Activated naive CD8-positive, alpha-beta T cell treated with anti-CD3 and anti-CD28 coated beads, Interleukin-2, amount 10 ng/mL, durations not matched to agents 7 days and 5 days (primary cell): Measurements from ENCODE around the gene CERKL. TPM values are rescaled to one million over a fixed set of nuclear protein-coding genes. Genes with fewer than 3 reads are reported as not detected.

Source experiments
- ATAC-seq: fragments of 150-1000 bp; cut with Tn5 transposase; one replicate; pipeline ENCODE4 v1.10.0; 2021; ENCODE audit warnings: low read depth, moderate library complexity
- POLR2A ChIA-PET: fragments of 350-600 bp; sonication (Branson Sonifier 250); formaldehyde crosslinking; loops from one replicate; lab custom pipeline; 2021; ENCODE audit warnings: antibody characterized with exemption; lab: Charles Lee
- DNase-seq: peaks from one replicate; pipeline ENCODE4 v3.0.0; 2021
- H3K27ac Mint-ChIP-seq: one replicate; pipeline ENCODE4 v1.8.0; 2022; ENCODE audit warnings: mild to moderate bottlenecking, mixed read lengths
- H3K27me3 Mint-ChIP-seq: one replicate; pipeline ENCODE4 v1.8.0; 2022; ENCODE audit warnings: mild to moderate bottlenecking, moderate library complexity, mixed read lengths
- H3K36me3 Mint-ChIP-seq: one replicate; pipeline ENCODE4 v1.8.0; 2021; ENCODE audit warnings: mild to moderate bottlenecking, mixed read lengths
- H3K4me1 Mint-ChIP-seq: one replicate; pipeline ENCODE4 v1.8.0; 2021; ENCODE audit warnings: mixed read lengths
- H3K4me3 Mint-ChIP-seq: one replicate; pipeline ENCODE4 v1.8.0; 2022; ENCODE audit warnings: mild to moderate bottlenecking, moderate library complexity, mixed read lengths
- H3K9me3 Mint-ChIP-seq: one replicate; pipeline ENCODE4 v1.8.0; 2021; ENCODE audit warnings: mixed read lengths
- total RNA-seq, 2 experiments: library from RNA; stranded (reverse); gene quantifications; one replicate each; pipeline ENCODE4 v1.2.3, GENCODE V29; 2021

CERKL gene
- total RNA-seq, 2 experiments from 2014 or later: not detected

GRCh38 chr2:181628590-181629585 is 28.0 kb downstream of the CERKL start:
- peaks cover 5% of the 10 kb centered on the region for H3K4me1 Mint-ChIP-seq
- no peaks in the 10 kb centered on the region for H3K9me3 Mint-ChIP-seq
- POLR2A ChIA-PET: no interaction called here
- H3K36me3 Mint-ChIP-seq: no peaks in the 10 kb centered on the region
- H3K27ac Mint-ChIP-seq: no peak overlapping the region
- ATAC-seq (no peak), DNase-seq (no peak)
- peaks cover 23% of the 10 kb centered on the region for H3K27me3 Mint-ChIP-seq
- H3K4me3 Mint-ChIP-seq: no peak overlapping the region

DNA sequence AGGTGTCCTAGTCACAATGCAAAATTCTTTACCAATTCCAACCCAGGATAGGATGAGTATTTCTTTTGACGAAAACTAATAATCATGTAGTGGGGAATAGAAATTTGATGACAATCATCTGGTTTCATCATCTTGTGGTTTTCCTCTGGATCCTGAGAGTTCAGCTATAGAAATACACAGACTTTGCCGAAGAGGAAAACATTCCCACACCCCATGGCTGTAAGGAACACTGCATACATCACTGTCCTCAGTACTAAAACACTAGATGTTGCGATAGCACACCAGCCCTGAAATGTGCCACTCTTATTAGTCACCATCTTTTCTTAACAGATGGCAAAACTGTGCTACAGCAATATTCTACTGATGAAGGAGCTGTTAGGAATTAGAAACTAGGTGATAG is 29.4 kb downstream of the CERKL start:
- Mint-ChIP-seq H3K36me3 (no peaks in the 10 kb centered on the region), H3K27ac (no peak overlapping the region), H3K4me3 (no peak overlapping the region), H3K9me3 (no peaks in the 10 kb centered on the region), H3K4me1 (no peaks in the 10 kb centered on the region), H3K27me3 (peaks cover 25% of the 10 kb centered on the region)
- POLR2A ChIA-PET: no interaction called here
- DNase-seq: no peak
- ATAC-seq: no peak

DNA sequence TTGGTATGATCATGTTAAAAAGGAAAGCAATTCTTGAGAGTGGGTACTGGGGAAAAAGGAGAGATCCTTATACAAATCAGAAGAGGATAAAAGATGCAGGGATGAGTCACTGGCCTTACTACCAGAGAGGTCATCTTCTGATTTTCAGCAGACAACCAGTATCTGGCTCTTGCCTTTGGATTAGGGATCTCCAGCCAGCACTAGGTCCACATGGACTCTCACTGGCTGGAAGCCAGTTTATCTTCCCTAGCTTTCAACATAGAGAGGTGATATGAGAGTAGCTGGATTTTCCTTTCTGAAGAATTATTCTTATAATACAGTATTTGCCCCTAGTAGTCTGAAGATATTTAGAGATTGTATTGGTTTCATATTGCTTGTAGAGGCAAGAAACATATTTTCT is 30.2 kb downstream of the CERKL start:
- ATAC-seq: no peak
- H3K27me3 Mint-ChIP-seq: peaks cover 26% of the 10 kb centered on the region
- no peak for DNase-seq
- H3K36me3 Mint-ChIP-seq: no peaks in the 10 kb centered on the region
- no peaks in the 10 kb centered on the region for H3K9me3 Mint-ChIP-seq
- H3K27ac Mint-ChIP-seq: no peak overlapping the region
- no peaks in the 10 kb centered on the region for H3K4me1 Mint-ChIP-seq
- POLR2A ChIA-PET: no interaction called here
- no peak overlapping the region for H3K4me3 Mint-ChIP-seq

- no peak overlapping the region for H3K4me3 Mint-ChIP-seq
- POLR2A ChIA-PET: no interaction called here
- no peaks in the 10 kb centered on the region for H3K36me3 Mint-ChIP-seq
Measured at GRCh38 chr2:181623159-181623558, 33.7 kb downstream of the CERKL start.

GRCh38 chr2:181621779-181622490 is 35.0 kb downstream of the CERKL start:
- H3K27ac Mint-ChIP-seq: no peak overlapping the region
- no peaks in the 10 kb centered on the region for H3K36me3 Mint-ChIP-seq
- POLR2A ChIA-PET: no interaction called here
- H3K4me3 Mint-ChIP-seq: no peak overlapping the region
- H3K27me3 Mint-ChIP-seq: peaks cover 17% of the 10 kb centered on the region
- no peaks in the 10 kb centered on the region for H3K9me3 Mint-ChIP-seq
- peaks cover 3% of the 10 kb centered on the region for H3K4me1 Mint-ChIP-seq
- ATAC-seq: no peak
- no peak for DNase-seq

More at GRCh38 chr2:181623159-181623558, 33.7 kb downstream of the CERKL start:
- H3K4me1 Mint-ChIP-seq: peaks cover 3% of the 10 kb centered on the region
- ATAC-seq (no peak), DNase-seq (no peak)
- H3K9me3 Mint-ChIP-seq: no peaks in the 10 kb centered on the region
- no peak overlapping the region for H3K27ac Mint-ChIP-seq
- H3K27me3 Mint-ChIP-seq: peaks cover 23% of the 10 kb centered on the region

DNA sequence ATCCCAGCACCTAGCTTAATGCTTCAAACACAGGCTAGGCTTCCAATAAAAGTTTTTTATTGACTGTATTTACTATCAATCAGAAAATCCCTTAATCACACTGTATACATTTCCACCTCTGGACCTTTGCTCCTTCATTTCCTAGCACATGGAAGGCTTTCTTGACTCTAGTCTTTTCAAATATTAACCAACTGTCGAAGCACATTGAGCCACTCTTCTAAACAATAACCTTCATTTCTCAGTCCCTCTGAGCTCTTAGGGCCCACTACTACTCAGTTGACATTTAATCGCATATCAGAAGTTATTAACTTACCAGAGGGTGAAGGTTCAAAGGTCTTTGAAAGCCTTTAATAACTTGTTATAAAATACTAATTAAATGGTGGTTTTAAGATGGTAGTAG is 37.4 kb downstream of the CERKL start:
- no peak for ATAC-seq
- POLR2A ChIA-PET: no interaction called here
- no peaks in the 10 kb centered on the region for H3K36me3 Mint-ChIP-seq

DNA sequence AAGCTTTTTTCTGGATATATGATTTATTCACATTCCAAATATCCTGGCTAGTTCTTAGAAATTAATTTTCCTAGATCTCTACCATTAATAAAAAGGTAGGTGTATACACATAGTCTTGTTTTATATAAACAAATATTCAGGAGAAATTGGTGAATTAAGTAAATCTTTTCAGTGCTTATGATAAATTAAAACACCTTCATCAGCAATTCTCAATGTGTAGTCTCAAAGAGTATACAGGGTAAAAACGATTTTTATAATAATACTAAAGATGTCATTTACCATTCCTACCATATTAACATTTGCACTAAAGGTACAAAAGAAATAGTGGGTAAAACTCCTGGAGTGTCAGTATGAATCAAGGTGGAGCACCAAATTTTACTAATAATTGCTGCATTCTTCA is 40.2 kb downstream of the CERKL start:
- POLR2A ChIA-PET: no interaction called here
- H3K27me3 Mint-ChIP-seq: peaks cover 3% of the 10 kb centered on the region
- no peak overlapping the region for H3K27ac Mint-ChIP-seq
- no peaks in the 10 kb centered on the region for H3K9me3 Mint-ChIP-seq
- H3K4me3 Mint-ChIP-seq: no peak overlapping the region
- DNase-seq (no peak), ATAC-seq (no peak)
- H3K36me3 Mint-ChIP-seq: no peaks in the 10 kb centered on the region
- peaks cover 5% of the 10 kb centered on the region for H3K4me1 Mint-ChIP-seq

More for the DNA sequence above, 37.4 kb downstream of the CERKL start:
- H3K27ac Mint-ChIP-seq: no peak overlapping the region
- H3K4me3 Mint-ChIP-seq: no peak overlapping the region
- peaks cover 12% of the 10 kb centered on the region for H3K27me3 Mint-ChIP-seq
- H3K9me3 Mint-ChIP-seq: no peaks in the 10 kb centered on the region
- H3K4me1 Mint-ChIP-seq: peaks cover 3% of the 10 kb centered on the region
- DNase-seq: no peak

GRCh38 chr2:181614874-181615638 is 41.8 kb downstream of the CERKL start:
- DNase-seq: no peak
- ATAC-seq: no peak
- Mint-ChIP-seq H3K4me3 (no peak overlapping the region), H3K27me3 (peaks cover 3% of the 10 kb centered on the region), H3K27ac (no peak overlapping the region), H3K9me3 (no peaks in the 10 kb centered on the region), H3K36me3 (no peaks in the 10 kb centered on the region), H3K4me1 (peaks cover 3% of the 10 kb centered on the region)
- POLR2A ChIA-PET: no interaction called here

DNA sequence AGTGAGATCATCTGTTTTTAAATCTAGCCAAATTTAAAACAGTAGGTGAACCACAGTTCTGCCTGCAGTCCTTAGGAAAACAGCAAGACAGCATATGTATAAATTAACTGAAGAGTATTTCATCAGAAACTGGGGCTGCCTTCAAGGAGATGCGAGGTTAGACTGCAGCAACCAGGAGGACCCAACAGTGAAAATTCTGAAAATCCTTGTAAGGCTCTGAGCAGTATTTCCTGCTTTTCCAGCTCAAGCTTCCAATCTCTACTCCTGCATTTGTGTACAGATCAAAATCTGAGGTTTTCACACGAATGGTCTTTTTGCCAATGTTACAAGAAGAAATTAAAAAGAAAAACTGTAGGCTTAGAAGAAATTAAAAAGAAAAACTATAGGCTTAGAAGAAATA is 43.7 kb downstream of the CERKL start:
- H3K4me1 Mint-ChIP-seq: peaks cover 6% of the 10 kb centered on the region
- ATAC-seq: no peak
- no peak overlapping the region for H3K4me3 Mint-ChIP-seq
- no peaks in the 10 kb centered on the region for H3K9me3 Mint-ChIP-seq
- no peak overlapping the region for H3K27ac Mint-ChIP-seq
- POLR2A ChIA-PET: no interaction called here
- DNase-seq: no peak
- peaks cover 3% of the 10 kb centered on the region for H3K27me3 Mint-ChIP-seq
- H3K36me3 Mint-ChIP-seq: peaks cover 2% of the 10 kb centered on the region

GRCh38 chr2:181607629-181608590 is 49.0 kb downstream of the CERKL start:
- Mint-ChIP-seq H3K27me3 (no peaks in the 10 kb centered on the region), H3K9me3 (peaks cover 5% of the 10 kb centered on the region), H3K36me3 (peaks cover 8% of the 10 kb centered on the region), H3K4me1 (peaks cover 18% of the 10 kb centered on the region), H3K4me3 (peak overlapping the region; percentile 62), H3K27ac (peak overlapping the region; percentile 85)
- POLR2A ChIA-PET: no interaction called here
- DNase-seq (no peak), ATAC-seq (peak; percentile 52)

DNA sequence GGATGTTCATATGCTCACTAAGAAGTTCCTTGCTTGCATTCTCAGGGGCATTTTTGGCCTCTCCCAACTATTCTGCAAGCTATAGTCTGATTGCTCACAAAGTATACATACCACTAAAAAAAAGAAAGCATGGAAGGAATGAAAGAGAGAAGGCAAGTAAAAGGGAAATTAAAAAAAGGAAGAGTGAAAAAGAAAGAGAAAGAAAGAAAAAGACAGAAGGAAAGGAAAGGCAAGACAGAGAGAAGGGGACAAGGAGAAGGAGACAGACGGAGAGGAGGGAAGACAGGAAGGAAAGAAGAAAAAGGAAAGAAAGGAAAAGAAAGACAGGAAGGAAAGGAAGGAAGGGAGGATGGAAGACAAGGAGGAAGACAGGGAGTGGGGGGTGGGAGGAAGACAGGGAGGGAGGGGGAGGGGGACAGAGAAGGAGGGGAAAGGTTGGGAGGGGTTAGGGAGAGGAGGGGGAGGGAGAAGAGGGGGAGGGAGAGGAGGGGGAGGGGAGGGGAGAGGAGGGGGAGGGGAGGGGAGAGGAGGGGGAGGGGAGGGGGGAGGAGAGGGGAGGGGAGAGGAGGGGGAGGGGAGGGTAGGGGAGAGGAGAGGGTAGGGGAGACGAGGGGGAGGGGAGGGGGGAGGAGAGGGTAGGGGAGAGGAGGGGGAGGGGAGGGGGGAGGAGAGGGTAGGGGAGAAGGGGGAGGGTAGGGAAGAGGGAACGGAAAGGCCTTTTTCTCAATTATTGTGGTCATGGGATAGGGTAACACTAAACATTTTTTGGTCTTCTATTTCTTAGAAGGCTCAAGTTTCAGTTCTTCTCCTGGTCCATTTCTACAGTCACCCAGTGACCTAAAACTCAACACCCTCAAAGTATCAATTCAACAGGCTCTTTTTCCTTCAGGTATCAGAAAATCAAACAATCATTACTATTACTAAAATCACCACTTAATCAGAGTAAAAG is 50.7 kb downstream of the CERKL start:
- Mint-ChIP-seq H3K4me3 (no peak overlapping the region), H3K27me3 (no peaks in the 10 kb centered on the region)
- POLR2A ChIA-PET: no interaction called here

More for the DNA sequence above, 50.7 kb downstream of the CERKL start:
- ATAC-seq (no peak), DNase-seq (no peak)
- peak overlapping the region; percentile 73 for H3K27ac Mint-ChIP-seq
- peaks cover 18% of the 10 kb centered on the region for H3K4me1 Mint-ChIP-seq
- H3K9me3 Mint-ChIP-seq: peaks cover 5% of the 10 kb centered on the region
- H3K36me3 Mint-ChIP-seq: peaks cover 8% of the 10 kb centered on the region
